ENCODE data around the gene HIRIP3. TPM values are rescaled to one million over a fixed set of nuclear protein-coding genes. Genes with fewer than 3 reads are reported as not detected.

HIRIP3 gene
- total and polyA plus RNA-seq, 2 of the 13 experiments (the other 11 are each of a cell fraction or from before 2014, with no cell fraction given), result 12.6 to 17.2 TPM

GRCh38 chr16:30017277-30017656 lies 21.9 kb upstream of the HIRIP3 start:
- Histone ChIP-seq H3K79me2 (ENCODE audit: insufficient read depth, low read length) (no peaks in the 10 kb centered on the region), H3K36me3 (replicated peaks in 1 of 2; ENCODE audit: control insufficient read depth in 1 of 2, insufficient read depth in 2 of 2, low read length in 2 of 2) (no peaks in the 10 kb centered on the region), H3K27ac (ENCODE audit: extremely low read length, insufficient read depth, low read length) (no peak overlapping the region), H3K4me3 (replicated peaks in 1 of 3; ENCODE audit: insufficient read depth in 1 of 3, low read depth in 2 of 3, low read length in 3 of 3) (no peak overlapping the region), H2AFZ (ENCODE audit: low read length) (no peak overlapping the region), H3K9ac (ENCODE audit: insufficient read depth, low read depth, low read length) (no peak overlapping the region), H3K4me1 (ENCODE audit: insufficient read depth, low read length) (peaks cover 26% of the 10 kb centered on the region), H3K9me3 (ENCODE audit: low read length) (no peaks in the 10 kb centered on the region), H4K20me1 (ENCODE audit: insufficient read depth, low read length) (no peaks in the 10 kb centered on the region), H3K27me3 (ENCODE audit: control insufficient read depth in 1 of 2, insufficient read depth in 2 of 2, low read length in 2 of 2) (peaks cover 0 to 21% of the 10 kb centered on the region in 2 experiments; a peak in 3 of 5 replicates), H3K4me2 (ENCODE audit: low read depth, low read length) (no peak overlapping the region)
- FAIRE-seq (no peak), DNase-seq (ENCODE audit: low spot score) (no peak), ATAC-seq (no peak)
- ChIA-PET CTCF (ENCODE audit: low intra/inter-chr PET ratio, low total read pairs) (no interaction called here), POLR2A (interaction anchor here (1.0 kb wide), 1 partner anchor 118 kb away, joined by 5 read pairs; the partner anchor contains the start of gene SEZ6L2)
- in situ Hi-C loops (cut with HindIII; ENCODE audit: extremely low pct_ligation_motif_present, low pct_unique_long_range_greater_than_20kb), result no loop called here
- intact Hi-C loops (cut with micrococcal nuclease; ENCODE audit: unreplicated experiment), result no loop called here
- 86% methylated on average over 2 of the region's 2 CpGs for WGBS (ENCODE audit: low lambda C conversion rate)
- BruUV-seq (replicated peaks), result no TSS peak
- TF ChIP-seq TOPORS (CRISPR knock-in tag; IDR thresholded peaks at IDR 0.05), result no peak
- no peak for TF ChIP-seq ZBTB38 (CRISPR knock-in tag; IDR thresholded peaks at IDR 0.05)
- TF ChIP-seq NRL (CRISPR knock-in tag; IDR thresholded peaks at IDR 0.05; ENCODE audit: borderline replicate concordance), result no peak
- no peak for TF ChIP-seq ZBED4 (CRISPR knock-in tag; IDR thresholded peaks at IDR 0.05; ENCODE audit: borderline replicate concordance)
- no peak for TF ChIP-seq ATF5 (CRISPR knock-in tag; IDR thresholded peaks at IDR 0.05; ENCODE audit: low read depth)
- TF ChIP-seq NFATC3 (CRISPR knock-in tag; IDR thresholded peaks at IDR 0.05), result no peak
- no peak for TF ChIP-seq TEAD2 (CRISPR knock-in tag; IDR thresholded peaks at IDR 0.05)
- TF ChIP-seq FOXO4 (CRISPR knock-in tag; conservative IDR thresholded peaks at IDR 0.05), result no peak
- TF ChIP-seq ZNF713 (CRISPR knock-in tag; IDR thresholded peaks at IDR 0.05), result no peak
- no peak for TF ChIP-seq RELA (CRISPR knock-in tag; IDR thresholded peaks at IDR 0.05)
- TF ChIP-seq ZNF430 (CRISPR knock-in tag; IDR thresholded peaks at IDR 0.05), result no peak
- no peak for TF ChIP-seq STAT5B (CRISPR knock-in tag; IDR thresholded peaks at IDR 0.05)
- no peak for TF ChIP-seq RAD21 (CRISPR knock-in tag; IDR thresholded peaks at IDR 0.05)
- no peak for TF ChIP-seq PRDM10 (CRISPR knock-in tag; IDR thresholded peaks at IDR 0.05; ENCODE audit: low read depth)
- TF ChIP-seq ZKSCAN8 (CRISPR knock-in tag; IDR thresholded peaks at IDR 0.05; ENCODE audit: borderline replicate concordance), result no peak
- no peak for TF ChIP-seq ZBTB21 (CRISPR knock-in tag; IDR thresholded peaks at IDR 0.05)

All from HepG2 (cell line).